GM06990 (cell line): ENCODE results near the gene MAP2K7.

ENCODE experiments used
- DNase-seq: peaks from one replicate; pipeline ENCODE4 v3.0.0-alpha.2; 2011; ENCODE audit not compliant: insufficient read length; ENCODE audit errors: extremely low read depth
- H3K27me3 ChIP-seq: replicated peaks from 2 replicates; pipeline ENCODE4 v1.6.0; 2011; ENCODE audit warnings: low read length; ENCODE audit not compliant: control insufficient read depth, insufficient read depth
- H3K36me3 ChIP-seq: 2 replicates; pipeline ENCODE4 v1.5.1; 2011; ENCODE audit warnings: low read length; ENCODE audit not compliant: control insufficient read depth, insufficient read depth
- H3K4me3 ChIP-seq: replicated peaks from 2 replicates; pipeline ENCODE4 v1.5.1; 2011; ENCODE audit warnings: low read depth, mild to moderate bottlenecking, control low read depth, low read length
- TF ChIP-seq, protein P1 (sequence below): IDR thresholded peaks from 2 replicates; pipeline ENCODE4 v1.5.1; 2011; ENCODE audit warnings: low read length, control low read depth, mild to moderate bottlenecking, inconsistent platforms; ENCODE audit not compliant: insufficient read depth, poor library complexity, severe bottlenecking

MAP2K7 gene

DNA sequence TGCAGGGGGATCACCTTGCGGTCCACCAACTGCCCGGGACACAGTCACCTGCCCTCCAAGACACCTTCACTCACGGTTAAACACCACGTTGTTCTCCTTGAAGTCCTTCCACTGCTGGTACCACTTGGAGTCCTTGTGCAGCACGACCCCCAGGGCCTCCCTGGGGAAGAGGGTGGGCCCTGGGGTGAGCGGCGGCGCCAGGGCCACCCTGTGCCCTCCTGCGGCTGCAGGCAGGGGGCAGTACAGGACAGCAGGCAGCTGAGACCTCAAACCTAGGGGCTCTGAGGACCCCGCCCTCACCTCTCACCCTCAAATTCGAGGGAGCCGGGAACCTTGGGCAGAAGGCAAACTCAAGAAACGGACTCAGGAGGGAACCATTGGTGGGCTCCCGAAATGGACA lies 29.7 kb downstream of the MAP2K7 start:
- TF ChIP-seq, protein P1, sequence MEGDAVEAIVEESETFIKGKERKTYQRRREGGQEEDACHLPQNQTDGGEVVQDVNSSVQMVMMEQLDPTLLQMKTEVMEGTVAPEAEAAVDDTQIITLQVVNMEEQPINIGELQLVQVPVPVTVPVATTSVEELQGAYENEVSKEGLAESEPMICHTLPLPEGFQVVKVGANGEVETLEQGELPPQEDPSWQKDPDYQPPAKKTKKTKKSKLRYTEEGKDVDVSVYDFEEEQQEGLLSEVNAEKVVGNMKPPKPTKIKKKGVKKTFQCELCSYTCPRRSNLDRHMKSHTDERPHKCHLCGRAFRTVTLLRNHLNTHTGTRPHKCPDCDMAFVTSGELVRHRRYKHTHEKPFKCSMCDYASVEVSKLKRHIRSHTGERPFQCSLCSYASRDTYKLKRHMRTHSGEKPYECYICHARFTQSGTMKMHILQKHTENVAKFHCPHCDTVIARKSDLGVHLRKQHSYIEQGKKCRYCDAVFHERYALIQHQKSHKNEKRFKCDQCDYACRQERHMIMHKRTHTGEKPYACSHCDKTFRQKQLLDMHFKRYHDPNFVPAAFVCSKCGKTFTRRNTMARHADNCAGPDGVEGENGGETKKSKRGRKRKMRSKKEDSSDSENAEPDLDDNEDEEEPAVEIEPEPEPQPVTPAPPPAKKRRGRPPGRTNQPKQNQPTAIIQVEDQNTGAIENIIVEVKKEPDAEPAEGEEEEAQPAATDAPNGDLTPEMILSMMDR = peak; percentile 40
- no peaks in the 10 kb centered on the region for H3K27me3 ChIP-seq
- H3K4me3 ChIP-seq = no peak overlapping the region
- peaks cover 24% of the 10 kb centered on the region for H3K36me3 ChIP-seq
- DNase-seq = no peak

DNA sequence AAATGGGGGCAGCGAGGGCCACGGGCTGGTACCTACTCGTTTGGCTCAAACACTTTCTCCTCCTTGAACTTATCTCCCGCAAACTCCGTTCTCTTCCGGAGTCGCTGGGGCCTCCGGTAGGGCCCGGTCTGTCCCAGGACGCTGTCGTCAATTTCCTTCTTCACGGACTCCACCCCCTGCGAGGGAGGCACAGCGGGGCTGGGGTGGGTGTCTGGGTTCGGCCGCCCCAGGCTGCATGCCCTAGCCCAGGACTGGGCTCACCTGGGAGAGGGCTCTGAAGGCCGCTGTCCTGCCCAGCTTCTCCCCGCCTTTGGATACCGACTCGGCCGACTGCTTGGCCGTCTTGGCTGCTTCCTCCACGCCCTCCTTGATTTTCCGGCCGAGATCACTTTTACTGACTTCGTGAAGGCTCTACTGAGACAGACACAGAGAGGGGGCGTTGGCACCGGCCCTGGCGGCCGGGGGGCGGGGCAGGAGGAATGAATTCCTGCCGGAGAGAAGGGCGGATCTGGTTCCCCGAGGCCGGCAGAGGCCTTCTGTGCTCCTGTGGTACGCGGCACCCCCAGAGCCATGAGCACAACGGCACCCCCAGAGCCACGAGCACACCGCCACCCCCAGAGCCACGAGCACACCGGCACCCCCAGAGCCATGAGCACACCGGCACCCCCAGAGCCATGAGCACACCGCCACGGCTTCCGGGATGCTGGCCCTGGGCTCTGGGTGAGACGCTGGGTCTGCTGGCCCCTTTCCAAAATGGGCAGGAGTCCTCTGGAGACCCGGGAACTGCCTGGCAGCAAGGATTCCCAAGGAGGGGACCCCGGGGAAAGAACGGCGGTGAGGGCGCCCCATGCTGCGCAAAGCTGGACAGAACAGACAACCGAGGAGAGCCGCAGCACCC lies 30.4 kb downstream of the MAP2K7 start:
- H3K36me3 ChIP-seq = peaks cover 24% of the 10 kb centered on the region
- no peak overlapping the region for H3K4me3 ChIP-seq
- TF ChIP-seq, protein P1 = no peak
- DNase-seq = no peak
- no peaks in the 10 kb centered on the region for H3K27me3 ChIP-seq

DNA sequence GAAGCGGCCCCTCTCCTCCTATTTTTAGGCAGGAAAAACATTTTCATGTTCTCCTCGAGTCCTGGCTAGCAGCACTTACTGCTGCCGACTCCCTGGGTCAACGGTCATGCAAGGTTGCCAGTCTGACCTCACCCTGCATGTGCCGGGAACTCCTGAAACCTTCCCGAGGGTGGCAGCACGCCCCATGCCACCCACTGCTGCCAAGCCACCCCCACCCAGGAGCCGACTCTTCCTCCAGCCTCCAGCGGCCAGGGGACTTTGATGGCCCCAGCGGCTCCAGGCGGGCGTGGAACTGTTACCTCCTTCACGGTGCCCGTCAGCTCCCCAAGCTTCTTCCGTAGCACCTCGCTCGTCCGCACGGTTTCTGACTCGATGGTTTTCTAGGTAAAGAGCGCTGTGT lies 31.1 kb downstream of the MAP2K7 start:
- TF ChIP-seq, protein P1 = no peak
- no peaks in the 10 kb centered on the region for H3K27me3 ChIP-seq
- DNase-seq = no peak
- H3K36me3 ChIP-seq = peaks cover 24% of the 10 kb centered on the region
- no peak overlapping the region for H3K4me3 ChIP-seq

DNA sequence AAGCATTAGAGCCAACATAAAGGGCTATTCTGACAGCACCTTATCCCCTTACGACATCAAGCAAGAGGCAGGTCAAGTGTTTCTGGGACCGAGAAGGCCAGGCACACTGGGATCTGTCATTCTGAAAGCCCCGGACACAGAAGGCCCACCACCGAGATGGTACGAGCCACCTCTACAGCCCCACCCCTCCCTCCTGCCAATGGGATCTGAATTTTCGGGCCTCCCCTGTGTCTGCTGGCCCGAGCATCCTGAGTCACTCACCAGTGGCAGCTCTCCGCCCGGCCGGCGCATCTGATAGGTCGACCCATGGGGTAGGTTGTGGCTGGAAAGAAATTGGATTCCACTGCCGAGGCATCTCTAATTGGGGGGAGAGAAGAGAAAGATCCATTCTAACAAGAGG lies 37.2 kb downstream of the MAP2K7 start:
- DNase-seq = no peak
- no peaks in the 10 kb centered on the region for H3K27me3 ChIP-seq
- peaks cover 7% of the 10 kb centered on the region for H3K36me3 ChIP-seq
- TF ChIP-seq, protein P1 = no peak
- H3K4me3 ChIP-seq = no peak overlapping the region

DNA sequence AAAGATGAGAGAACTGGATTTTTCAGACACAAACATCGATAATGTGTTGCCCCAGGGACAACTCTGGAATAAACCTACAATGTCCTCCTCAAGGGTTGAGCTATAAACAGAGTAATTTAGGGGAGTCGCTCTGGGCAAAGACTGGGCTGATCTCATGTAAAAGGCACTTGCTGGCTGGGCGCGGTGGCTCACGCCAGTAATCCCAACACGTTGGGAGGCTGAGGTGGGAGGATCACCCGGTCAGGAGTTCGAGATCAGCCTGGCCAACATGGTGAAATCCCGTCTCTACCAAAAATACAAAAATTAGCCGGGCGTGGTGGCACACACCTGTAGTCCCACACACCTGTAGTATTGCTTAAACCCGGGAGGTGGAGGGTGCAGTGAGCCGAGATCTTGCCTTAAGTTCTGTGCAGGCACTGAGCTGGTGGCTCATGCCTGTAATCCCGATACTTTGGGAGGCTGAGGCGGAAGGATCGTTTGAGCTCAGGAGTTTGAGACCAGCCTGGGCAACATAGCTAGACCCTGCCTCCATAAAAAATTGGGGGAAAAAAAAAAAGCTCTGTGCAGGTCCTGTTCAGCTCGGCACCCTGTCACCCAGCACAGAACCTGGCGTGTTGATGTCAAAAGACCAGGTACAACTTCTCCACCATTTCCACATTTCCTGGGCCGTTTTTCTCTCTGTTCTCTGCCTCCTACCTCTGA lies 38.4 kb downstream of the MAP2K7 start:
- peak overlapping the region; percentile 85 for H3K4me3 ChIP-seq
- TF ChIP-seq, protein P1 = no peak
- H3K27me3 ChIP-seq = no peaks in the 10 kb centered on the region
- no peak for DNase-seq
- peaks cover 7% of the 10 kb centered on the region for H3K36me3 ChIP-seq
